ENCODE data around the gene NPY5R. TPM values are rescaled to one million over a fixed set of nuclear protein-coding genes. Genes with fewer than 3 reads are reported as not detected.
A peak's percentile ranks its signal among the peaks of the same experiment; 100 is the strongest.

NPY5R gene
- total and polyA plus RNA-seq, 2 donors (not counting 1 experiment from before 2014, with no cell fraction given): not detected

GRCh38 chr4:163330916-163331628, 12.6 kb upstream of the NPY5R start:
- Histone ChIP-seq H3K4me1 (ENCODE audit: control insufficient read depth, extremely low read depth, insufficient read depth, low read length) (peaks cover 3% of the 10 kb centered on the region), H3K79me2 (ENCODE audit: control insufficient read depth, insufficient read depth, low read length) (no peaks in the 10 kb centered on the region), H4K20me1 (ENCODE audit: control insufficient read depth, extremely low read depth, insufficient read depth, low read length) (no peaks in the 10 kb centered on the region), H3K27ac (ENCODE audit: insufficient read depth, low read length) (no peak overlapping the region), H3K4me2 (ENCODE audit: extremely low read depth, insufficient read depth, low read length) (no peak overlapping the region), H3K27me3 (ENCODE audit: control insufficient read depth, insufficient read depth, low read length) (peaks cover 14% of the 10 kb centered on the region), H3K4me3 (replicated peaks in 1 of 4; ENCODE audit: control extremely low read depth in 1 of 4, insufficient read depth in 1 of 4, low read depth in 3 of 4, low read length in 4 of 4) (peak overlapping the region in 1 of 4 experiments; percentile 10), H2AFZ (ENCODE audit: low read length) (no peak overlapping the region), H3K36me3 (ENCODE audit: control insufficient read depth, insufficient read depth, low read length) (no peaks in the 10 kb centered on the region), H3K9me3 (ENCODE audit: control insufficient read depth, insufficient read depth, low read depth, low read length) (no peaks in the 10 kb centered on the region), H3K9ac (ENCODE audit: insufficient read depth, low read length) (no peak overlapping the region)
- TF ChIP-seq CTCF (conservative IDR thresholded peaks at IDR 0.05 in 1 of 2, IDR thresholded peaks at IDR 0.05 in 1 of 2; ENCODE audit: low read depth in 1 of 2, low read length in 2 of 2) (no peak), EZH2 (IDR thresholded peaks at IDR 0.05; ENCODE audit: low read length, missing control alignments) (peak; percentile 66)
- DNase-seq (ENCODE audit: low read depth in 2 of 2): no peak

GRCh38 chr4:163331629-163332376, 11.9 kb upstream of the NPY5R start:
- Histone ChIP-seq H3K9ac (ENCODE audit: insufficient read depth, low read length) (no peak overlapping the region), H3K9me3 (ENCODE audit: control insufficient read depth, insufficient read depth, low read depth, low read length) (no peaks in the 10 kb centered on the region), H3K4me3 (replicated peaks in 1 of 4; ENCODE audit: control extremely low read depth in 1 of 4, insufficient read depth in 1 of 4, low read depth in 3 of 4, low read length in 4 of 4) (peak overlapping the region; percentile 25 to 73 (median 56)), H4K20me1 (ENCODE audit: control insufficient read depth, extremely low read depth, insufficient read depth, low read length) (no peaks in the 10 kb centered on the region), H3K79me2 (ENCODE audit: control insufficient read depth, insufficient read depth, low read length) (no peaks in the 10 kb centered on the region), H3K4me1 (ENCODE audit: control insufficient read depth, extremely low read depth, insufficient read depth, low read length) (peaks cover 3% of the 10 kb centered on the region), H3K4me2 (ENCODE audit: extremely low read depth, insufficient read depth, low read length) (peak overlapping the region; percentile 96), H2AFZ (ENCODE audit: low read length) (peak overlapping the region; percentile 84), H3K36me3 (ENCODE audit: control insufficient read depth, insufficient read depth, low read length) (no peaks in the 10 kb centered on the region), H3K27ac (ENCODE audit: insufficient read depth, low read length) (no peak overlapping the region), H3K27me3 (ENCODE audit: control insufficient read depth, insufficient read depth, low read length) (peaks cover 14% of the 10 kb centered on the region)
- peak; percentile 15 to 32 for DNase-seq (ENCODE audit: low read depth in 2 of 2)
- TF ChIP-seq EZH2 (IDR thresholded peaks at IDR 0.05; ENCODE audit: low read length, missing control alignments) (no peak), CTCF (conservative IDR thresholded peaks at IDR 0.05 in 1 of 2, IDR thresholded peaks at IDR 0.05 in 1 of 2; ENCODE audit: low read depth in 1 of 2, low read length in 2 of 2) (peak in 1 of 2 donors; percentile 2)

All from fibroblast of lung (primary cell).